Measurements from ENCODE around the gene CFAP43. TPM values are rescaled to one million over a fixed set of nuclear protein-coding genes. Genes with fewer than 3 reads are reported as not detected.

The CFAP43 gene
- polyA plus RNA-seq, 1 donor = 0.35 TPM

DNA sequence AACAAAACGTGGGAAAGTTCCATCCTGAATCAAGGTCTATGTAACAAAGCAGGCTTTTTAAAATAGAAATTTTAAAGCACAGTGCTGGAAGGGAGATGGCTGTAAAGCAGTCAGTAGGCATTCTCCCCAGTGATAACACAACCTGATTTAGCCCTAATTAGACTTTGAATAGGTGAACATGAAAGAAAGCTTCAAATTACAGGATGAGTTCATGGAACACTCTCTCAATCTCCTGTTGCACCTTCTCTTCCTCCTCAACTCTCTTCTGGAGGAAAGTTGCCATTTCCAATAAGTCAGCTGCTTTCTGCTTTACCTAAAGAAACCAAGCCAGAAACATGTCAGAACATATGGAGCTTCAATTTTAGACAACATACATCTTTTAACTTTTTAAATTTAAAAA lies 90.1 kb downstream of the CFAP43 start:
- no peak for DNase-seq (ENCODE audit: low read depth)

DNA sequence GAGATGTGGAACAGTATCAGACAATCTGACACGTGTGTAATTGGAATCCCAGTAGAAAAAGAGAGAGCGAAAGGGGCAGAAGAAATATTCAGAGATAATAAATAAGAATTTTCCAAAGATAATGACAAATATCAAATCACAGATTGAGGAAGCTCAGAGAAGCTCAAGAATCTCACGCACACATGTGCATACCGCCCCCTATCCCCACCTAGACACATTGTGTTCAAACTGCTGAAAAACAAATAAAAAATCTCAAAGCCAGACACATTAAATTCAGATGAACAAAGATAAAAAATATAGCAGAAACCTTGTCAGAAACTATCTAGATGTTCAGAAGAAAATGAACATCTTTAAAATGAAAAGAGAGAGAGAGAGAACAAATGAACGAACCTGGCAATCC lies 92.9 kb downstream of the CFAP43 start:
- DNase-seq (ENCODE audit: low read depth) = no peak

DNA sequence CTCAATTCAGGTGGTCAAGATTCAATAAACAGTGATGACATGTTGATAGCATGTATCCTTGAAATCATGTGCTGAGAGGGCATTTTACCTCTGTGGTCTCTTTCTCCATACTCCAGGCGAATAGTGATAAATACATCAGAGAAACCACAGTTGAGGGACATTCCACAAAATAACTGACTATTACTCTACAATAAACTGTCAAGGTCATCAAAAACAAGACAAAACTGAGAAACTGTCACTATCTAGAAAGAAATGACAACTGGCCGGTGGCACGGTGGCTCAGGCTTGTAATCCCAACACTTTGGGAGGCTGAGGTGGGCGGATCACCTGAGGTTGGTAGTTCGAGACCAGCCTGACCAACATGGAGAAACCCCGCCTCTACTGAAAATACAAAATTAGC lies 94.0 kb downstream of the CFAP43 start:
- no peak for DNase-seq (ENCODE audit: low read depth)

DNA sequence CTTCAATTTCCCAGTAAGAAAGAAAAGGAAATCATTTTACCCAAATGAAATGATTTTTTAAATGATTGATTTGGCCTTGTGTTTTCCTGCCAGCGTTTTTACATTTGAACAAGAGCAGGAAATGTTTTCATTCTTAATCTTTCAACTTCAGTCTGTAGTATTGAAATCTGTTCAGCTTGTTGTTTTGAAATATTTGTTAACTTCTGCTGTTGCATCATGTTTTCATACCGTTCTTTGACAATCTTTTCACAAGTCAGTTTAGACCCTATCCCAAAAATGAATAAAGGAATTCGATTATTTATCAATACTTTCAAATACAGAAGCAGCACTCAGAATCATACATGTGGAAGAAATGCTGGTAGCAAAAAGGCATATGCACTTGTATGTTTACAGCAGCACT lies 102.1 kb downstream of the CFAP43 start:
- DNase-seq (ENCODE audit: low read depth) = no peak

DNA sequence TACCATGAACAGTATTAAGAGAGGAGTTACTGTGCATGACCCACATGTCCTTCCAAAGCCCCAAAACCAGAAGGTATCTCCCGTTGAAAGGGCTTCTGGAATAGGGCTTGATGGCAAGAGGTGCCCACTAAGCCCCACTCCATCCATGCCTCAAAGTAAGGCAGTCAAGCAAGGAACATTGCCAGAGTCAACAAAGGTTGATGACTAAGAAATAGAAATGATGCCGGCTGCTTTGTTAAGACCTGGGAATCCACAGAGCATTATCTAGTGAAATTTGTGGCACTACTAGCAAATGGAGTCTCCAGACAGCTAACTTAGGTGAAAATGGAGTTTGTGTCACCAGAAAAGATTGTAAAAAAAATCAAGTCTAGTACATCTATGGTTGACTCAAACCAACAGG lies 104.0 kb downstream of the CFAP43 start:
- no peak for DNase-seq (ENCODE audit: low read depth)

DNA sequence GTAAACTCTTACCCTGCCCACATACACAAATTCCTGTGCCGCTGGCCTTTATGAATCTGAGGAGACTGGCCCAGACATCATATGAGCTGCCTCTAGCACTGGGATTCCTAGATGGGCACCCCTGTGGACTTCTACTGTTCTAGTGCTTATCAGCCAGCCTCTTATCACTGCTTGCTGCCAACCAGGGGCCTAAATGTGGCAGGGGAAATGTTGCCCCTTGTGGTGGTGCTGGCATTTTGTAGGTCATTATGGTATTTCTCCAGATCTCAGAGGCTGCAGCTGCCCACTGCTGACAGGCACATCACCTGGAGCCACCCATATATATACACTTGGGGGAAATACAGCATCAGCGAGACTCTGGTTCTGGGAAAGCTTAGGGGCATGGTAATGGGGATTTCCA lies 104.8 kb downstream of the CFAP43 start:
- DNase-seq (ENCODE audit: low read depth) = no peak

DNA sequence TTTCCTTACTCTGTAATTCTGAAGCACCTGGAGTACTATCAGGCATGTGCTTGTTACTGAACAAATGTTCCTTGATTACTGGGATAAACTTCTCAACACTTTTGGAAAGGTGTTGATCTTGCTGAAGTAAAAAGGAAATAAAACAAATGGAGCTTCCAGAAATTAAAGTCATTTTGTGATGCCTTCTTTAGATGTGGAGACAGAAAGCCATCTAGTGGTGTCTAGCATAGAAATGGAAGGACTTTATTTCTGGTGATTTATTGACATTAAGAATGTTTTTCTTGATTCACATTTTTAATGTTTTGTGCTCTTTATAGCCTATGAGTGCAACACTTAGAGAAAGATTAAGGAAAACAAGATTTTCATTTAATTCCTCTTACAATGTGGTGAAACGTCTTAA lies 108.8 kb downstream of the CFAP43 start:
- DNase-seq (ENCODE audit: low read depth) = no peak

DNA sequence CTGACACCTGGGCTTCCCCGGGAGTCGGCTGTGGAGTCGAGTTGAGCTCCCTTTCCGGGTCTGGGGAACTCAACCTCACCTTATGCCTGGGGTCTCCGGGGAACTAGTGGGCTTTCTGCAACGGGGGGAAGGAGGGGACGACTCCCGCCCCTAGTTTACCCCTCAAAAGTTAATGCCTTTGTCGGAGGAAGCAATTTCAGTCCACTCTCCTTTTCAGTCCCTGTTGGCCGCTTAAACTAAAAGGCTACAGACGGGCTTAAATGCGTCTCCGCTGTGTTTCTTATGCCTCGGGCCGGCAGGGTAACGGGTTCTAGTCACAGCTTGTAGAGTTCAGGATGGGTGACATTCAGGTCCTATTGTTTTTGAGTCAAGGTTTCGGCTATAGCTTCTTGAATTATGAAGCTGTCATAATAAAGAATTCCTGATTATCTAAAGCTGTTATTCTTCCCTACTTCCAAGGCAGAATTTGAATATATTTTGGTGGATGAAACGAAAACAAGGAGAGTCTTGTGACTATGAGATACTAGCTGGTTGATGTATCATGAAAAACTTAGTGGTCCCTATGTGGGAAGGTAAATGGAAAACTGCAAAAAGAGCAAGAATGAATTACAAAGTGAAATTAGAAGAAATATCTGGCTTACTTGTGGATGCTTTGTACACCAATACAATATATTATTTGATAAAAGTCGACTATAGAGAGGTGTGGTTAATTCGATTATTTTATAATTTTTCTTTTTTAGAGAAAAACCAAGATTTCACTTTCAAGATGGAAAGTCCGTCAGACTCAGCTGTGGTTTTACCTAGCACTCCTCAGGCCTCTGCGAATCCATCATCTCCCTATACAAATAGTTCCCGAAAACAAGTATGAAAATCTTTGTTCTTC lies 109.7 kb downstream of the CFAP43 start:
- DNase-seq (ENCODE audit: low read depth) = no peak

DNA sequence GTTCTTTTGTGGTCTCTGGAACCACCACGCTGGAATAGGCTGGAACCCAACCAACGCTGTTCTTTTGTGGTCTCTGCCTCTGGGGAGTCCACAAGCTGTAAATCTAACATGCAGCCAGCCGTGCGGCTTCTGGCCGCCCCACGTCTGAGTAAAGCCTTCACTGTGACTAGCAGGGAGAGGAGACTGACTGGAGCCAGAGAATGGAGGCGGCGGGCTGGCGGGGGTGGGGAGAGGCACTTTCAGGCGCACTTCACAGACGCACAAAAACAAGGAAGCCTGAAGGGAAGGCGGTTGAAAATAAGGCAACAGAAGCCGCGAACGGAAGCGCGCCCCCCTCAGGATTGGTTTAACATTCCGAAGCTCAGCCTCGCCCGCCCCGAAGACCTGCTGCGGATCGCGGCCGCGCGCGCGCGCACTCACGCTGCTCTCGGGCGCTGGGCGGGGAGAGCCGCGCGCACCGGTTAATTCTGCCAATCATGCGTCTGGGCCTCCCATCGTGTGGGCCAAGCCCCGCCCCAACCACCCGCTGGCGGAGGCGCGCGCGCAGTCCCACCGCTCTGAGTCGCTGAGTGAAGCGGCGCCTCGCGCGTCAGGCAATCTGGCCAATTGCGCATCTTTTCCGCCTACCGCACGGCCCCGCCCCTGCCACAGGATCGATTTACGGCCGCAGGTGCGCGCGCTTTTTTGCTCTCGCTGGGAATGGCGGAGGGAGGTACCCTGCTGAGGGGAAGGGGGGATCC lies 110.5 kb downstream of the CFAP43 start, which contains the start of gene SFR1:
Gene SFR1 (plus strand): TSS at position 687 of the 740 bp plus-strand sequence. CDS start 13 bp downstream, at position 700.
- DNase-seq (ENCODE audit: low read depth) = peak; percentile 92

DNA sequence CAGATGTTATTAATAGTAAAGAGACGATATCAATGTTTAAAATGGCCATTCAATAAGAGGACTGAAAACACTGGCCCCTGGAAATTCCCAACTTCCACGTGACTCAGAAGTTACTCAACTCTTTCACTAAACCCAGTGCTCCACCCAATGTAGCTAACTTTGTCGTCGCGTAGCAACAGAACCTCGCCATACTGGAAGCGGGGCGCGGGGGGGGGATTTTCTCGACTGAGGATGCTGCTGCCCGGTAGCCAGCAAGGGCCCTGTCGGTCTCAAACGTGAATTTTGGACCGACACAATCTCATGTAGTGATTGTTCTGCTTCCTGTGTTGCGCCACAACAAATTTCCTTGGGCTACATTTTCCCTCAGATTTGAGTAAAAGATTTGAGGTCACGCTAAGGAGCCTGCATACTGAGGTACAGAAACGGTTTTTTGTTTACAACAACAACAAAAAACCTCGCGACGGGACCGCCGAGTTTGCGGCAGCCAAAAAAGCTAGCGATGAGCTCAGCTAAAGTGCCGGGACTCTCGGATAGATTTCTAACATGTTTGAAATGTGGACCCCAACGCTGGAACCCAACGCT lies 111.2 kb downstream of the CFAP43 start:
- DNase-seq (ENCODE audit: low read depth) = peak; percentile 90

DNA sequence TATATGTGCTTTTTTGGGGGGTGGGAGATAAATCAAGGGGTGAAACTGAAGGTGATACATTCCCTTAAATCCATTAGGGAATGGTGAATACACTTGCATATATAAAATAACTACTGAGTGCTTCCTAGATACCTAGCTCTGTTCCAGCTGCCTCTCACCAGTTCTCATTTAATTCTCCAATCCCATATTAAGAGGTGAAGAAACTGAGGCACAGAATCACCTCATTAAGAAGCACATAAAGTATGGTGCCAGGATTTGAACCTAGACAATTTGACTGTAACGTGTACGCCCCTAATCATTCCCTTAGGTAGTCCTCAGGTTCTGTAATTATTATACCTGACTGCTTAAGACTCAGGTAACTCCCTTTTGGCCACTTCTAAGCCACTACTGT lies 111.7 kb downstream of the CFAP43 start:
- DNase-seq (ENCODE audit: low read depth) = no peak

DNA sequence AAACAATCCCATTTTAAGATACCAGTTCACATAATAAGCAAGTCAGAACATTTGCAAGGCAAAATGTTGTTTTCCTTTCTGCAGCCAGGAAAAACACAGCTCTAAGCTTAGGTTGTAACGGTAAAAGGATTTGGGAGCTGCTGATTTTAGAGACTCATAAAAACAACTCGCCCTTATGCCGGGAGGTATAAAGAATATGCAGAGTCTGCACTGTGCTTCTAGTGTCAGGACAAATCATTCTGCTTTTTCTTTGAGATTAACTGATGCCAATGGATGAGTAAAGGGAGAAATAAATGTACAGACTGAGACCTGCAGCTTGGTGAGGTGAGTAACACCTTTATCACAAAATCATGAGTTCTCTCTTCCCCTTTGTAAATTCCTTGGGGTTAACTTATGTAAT lies 112.2 kb downstream of the CFAP43 start:
- no peak for DNase-seq (ENCODE audit: low read depth)

DNA sequence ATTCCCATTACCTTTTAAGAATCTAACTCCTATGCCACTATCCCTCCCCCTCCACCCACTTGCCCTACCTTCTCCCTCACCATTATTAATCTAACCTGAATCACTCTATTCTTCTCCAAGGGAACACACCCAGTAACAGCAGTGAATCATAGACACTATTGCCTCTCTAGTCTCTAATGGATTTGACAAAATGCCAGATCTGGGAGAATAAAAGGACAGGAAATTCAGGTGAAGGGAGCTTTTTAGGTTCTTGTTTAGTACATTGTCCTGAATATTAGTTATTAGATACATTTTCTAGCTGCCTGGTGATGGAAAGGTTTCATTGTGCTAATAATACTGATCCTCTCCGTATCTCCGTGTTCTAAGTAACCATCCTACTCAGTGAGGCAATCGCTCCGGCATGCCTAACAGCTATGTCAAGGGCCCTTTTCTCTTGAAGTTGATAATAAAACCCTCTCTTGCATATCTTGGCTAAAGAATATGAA lies 114.3 kb downstream of the CFAP43 start:
- no peak for DNase-seq (ENCODE audit: low read depth)

DNA sequence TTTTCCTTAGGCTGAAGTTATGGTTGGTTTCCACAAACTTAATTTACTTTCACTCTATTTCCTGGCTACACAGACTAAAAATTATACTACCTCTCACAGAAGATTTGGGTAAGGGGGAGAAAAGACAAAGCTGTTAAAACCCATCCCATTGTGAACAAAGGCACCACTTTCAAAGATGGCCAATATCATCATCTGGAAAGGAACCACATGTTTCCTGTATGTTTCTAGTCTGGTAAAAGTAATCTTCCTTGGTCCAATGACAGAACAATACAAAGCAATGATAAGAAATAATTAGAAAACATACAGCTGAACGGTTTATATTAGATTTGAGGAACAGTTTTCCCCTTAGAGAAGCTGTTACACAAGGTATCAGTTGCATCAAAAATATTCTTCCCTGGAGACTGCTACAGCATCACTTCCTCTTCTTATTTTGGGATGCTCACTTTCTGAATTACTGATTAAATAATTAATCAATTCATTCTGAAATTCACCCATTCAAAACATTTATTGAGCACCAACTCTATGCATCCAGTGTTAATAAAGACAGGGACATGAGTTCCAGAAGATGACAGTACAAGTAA lies 118.7 kb downstream of the CFAP43 start:
- no peak for DNase-seq (ENCODE audit: low read depth)

DNA sequence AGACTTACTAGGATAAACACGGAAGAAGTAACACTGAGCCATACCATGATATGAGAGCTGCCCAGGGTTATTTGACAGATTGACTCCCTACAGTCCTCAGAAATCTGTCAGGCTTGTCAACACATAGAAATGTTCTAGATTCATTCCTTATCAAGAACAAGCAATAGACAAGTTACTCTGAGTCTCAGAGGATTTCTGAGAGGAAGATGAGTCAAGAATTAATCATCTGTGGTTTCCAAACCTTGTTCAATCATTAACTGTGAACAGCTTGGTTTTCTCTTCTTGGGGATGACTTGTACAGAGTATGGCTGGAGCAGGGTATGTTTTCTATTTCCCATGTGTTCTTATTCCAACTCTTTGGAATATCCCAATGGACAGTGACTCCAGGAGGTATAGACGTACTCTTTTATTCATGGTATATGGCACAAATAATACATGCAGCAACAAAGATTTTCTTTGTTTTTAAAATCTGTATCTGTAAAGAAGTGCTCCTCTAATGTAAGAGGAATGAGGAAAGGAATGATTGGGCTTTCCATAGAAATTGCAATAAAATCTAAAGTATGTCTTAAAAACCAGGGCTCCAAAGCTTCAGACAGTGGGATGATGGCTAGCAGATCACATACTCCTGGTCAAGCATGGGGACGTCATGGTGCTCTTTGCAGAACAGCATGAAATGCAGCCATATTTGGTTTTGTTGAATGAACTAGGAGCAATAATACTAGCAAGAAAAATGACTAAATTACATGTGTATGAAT lies 122.1 kb downstream of the CFAP43 start:
- no peak for DNase-seq (ENCODE audit: low read depth)

DNA sequence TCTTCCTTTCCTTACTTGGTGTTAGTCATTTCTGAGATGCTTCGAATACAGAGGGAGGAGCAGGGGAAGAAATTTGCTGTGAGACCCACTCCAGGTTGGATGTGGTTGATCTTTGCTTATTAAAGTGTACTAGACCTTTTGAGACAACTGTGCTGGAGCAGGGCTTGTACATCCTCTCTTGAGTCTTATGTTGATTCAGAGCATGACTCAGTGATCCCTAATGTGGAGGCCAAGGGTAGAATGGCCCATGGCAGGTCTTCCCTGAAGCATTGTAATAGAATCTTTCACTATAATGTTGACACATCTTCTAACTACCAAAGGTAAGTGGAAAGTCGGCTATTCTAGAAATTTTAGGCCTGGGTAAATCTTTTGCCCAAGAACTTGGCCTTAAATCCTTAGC lies 127.2 kb downstream of the CFAP43 start:
- DNase-seq (ENCODE audit: low read depth) = no peak

DNA sequence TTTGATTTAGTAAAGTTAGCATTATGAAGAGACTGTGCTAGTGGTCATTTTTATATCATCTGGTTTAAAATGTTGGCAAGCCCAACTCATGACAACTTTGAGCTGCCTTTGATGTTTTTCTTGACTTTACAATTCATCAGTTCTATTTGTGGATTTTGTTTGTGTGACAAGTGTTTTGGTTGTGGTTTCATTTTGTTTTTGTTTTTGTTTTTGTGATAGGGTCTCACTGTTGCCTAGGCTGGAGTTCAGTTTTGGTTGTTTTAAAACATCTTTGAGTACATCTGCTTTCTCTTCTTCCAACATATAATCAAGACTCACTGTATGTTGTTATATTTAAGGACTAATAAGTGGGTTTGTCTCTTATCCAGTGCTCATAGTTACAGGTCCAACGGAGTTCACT lies 127.7 kb downstream of the CFAP43 start:
- DNase-seq (ENCODE audit: low read depth) = no peak

DNA sequence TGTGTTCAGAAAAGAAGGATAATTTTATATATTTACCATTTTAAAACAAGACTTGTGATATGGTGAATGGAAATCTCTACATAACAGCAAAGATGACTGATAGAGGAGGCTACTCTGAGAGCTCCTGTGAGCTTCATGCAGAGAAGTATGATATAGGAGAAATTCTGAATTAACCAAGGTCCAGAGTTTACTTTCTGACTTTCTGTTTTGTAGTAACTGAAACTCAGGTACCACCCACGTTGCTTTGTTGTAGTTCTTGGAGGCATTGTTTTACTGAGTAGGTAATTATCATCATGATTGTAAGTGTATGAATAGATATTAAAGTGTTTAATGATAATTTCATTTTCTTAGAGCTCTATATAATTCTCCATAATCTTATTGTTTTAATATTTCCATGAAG lies 128.2 kb downstream of the CFAP43 start:
- DNase-seq (ENCODE audit: low read depth) = no peak

DNA sequence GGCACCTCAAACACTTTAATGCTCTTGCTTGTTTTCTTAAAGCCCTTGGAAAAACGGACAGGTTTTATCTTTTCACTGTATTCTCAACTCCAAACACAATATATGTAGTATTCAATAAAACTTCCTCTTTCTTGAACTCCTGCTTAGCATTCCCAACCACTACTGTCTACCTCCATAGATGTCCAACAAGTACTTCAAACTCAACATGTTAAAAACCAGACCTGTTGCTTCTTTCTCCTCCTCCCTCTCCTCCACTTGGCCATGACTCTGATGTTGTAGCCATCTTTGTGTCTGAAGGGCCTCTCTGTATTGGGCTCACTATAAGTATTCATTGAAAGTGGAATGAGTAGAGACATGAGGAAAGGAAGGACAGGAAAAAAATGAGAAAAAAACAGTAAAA lies 130.3 kb downstream of the CFAP43 start:
- no peak for DNase-seq (ENCODE audit: low read depth)

DNA sequence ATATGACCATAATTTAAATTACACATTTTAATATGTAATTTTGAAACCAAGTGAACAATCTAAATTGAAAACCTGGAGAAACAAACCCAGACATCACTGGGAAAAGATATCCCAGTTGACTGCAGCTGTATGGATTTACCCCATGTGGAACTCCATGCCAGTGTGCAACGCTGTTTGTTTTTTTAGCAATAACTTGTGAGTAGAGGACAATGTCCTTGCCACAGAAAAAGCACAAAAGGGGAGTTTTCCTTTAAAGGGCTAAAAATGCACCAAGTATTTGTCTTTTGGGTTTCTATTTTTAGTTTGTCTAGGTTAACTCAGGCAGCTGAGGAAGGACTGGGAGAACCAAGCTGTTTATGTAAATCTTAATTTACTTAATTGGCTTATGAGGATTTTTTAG lies 131.4 kb downstream of the CFAP43 start:
- DNase-seq (ENCODE audit: low read depth) = no peak

DNA sequence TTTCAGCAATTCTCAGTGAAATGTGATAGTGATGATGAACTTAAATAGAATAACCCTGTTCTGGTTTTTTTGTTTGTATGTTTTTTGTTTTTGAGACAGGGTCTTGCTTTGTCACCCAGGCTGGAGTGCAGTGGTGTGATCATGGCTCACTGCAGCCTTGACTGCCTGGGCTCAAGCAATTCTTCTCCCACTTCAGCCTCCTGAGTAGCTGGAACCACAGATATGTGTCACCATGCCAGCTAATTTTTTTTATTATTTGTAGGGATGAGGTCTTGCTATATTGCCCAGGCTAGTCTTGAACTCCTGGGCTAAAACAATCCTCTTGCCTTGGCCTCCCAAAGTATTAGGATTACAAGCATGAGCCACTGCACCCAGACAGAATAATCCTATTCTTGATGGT lies 132.2 kb downstream of the CFAP43 start:
- DNase-seq (ENCODE audit: low read depth) = no peak
